DMS53 treated with DMSO at 0.1 percent for 48 hours (cell line): Measurements from ENCODE around the gene IRAK1.

Experiments used
- DNase-seq: peaks from one replicate; lab custom pipeline; 2025; ENCODE audit not compliant: unreplicated experiment; lab: John Stamatoyannopoulos, UW

IRAK1 gene

GRCh38 chrX:154019633-154020528, at the start of gene IRAK1:
IRAK1 (minus strand) TSS chrX:154019902; CDS start chrX:154019812, 90 bp downstream.
- peak; percentile 21 for DNase-seq

GRCh38 chrX:154068560-154068959, 48.9 kb upstream of the IRAK1 start:
- no peak for DNase-seq

DNA sequence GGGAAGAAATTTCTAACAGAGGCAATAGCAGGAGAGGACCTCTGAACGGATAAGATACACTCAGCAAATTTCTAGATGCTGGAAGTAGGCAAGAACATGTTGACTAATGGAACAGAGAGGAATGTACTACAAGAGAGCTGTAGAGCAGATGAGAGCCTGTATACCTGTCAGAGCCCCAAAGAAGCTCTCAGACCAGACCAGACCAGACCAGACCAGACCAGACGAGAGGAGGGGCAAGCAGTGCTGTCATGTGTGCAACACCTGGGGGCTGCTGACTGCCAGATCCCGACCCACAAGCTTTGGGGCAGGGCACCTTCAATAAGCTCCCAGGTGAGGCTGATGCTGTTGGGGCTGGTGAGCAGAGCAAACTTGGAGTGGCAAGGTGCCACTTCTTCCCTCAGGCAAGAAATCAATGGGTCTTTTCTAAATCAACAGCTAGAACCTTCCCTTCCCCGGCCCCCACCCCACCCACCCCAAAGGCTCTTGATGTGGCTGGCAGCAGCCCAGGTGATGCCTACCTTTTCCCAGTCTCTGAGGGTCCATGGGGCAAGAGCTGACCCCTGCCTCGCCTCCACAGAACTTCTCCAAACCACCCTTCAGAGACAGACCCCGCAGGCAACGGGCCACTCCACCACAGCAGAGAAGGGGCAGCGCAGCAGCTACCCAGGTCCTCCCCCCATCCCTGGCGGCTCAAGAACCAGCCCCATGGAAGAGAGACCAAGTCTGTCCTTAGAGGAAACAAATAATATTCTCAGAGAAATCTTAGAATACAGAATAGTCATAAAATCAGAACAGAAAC, 45.1 kb upstream of the IRAK1 start:
- no peak for DNase-seq

- DNase-seq, result no peak
Measured at GRCh38 chrX:154063234-154063633, 43.5 kb upstream of the IRAK1 start.

DNA sequence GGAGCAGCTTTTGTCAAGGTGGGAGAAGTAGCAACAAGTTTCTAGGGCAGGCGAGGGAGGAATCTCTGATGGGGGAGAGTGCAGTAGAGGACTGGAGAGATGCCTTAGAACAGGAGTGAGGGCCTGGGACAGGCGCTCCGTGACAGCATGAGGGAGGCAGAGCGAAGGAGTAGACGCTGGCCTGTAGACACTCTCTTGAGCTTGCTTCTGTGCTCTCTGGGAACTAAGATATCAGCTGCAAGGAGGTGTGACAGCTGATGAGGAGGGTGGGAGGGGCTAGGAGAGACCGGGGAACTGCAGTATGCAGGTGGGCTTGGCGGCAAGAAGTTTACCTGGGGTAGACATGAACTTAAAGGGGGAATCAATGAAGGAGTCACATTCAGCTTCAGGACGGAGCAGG, 42.1 kb upstream of the IRAK1 start:
- DNase-seq, result no peak

DNA sequence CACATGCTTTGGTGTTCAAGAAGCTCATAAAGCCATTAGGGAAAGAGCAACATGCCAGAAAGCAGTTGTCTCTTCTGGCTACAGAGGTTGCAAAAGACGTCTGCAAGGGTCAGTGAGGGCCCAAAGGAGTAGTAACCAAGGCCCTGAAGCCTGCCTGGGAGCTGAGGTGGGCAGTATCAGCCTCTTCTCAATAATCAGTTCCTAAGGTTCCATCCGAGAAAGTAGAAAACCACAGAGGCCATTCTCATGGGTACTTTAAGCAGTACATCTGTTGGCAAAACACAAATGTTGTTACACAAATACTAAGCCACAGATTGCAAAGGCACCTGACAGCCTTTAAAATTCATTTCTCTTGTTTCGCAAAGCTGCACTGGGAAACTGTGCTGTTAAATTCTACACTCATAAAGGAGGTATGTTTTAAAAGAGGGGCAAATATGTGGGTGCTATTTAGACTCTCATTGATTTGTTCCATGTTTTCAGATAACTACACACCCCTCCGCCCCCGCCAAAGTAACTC, 40.1 kb upstream of the IRAK1 start:
- no peak for DNase-seq

- DNase-seq, result no peak
Measured at GRCh38 chrX:154059231-154059630, 39.5 kb upstream of the IRAK1 start.

GRCh38 chrX:154058214-154058997, 38.7 kb upstream of the IRAK1 start:
- DNase-seq, result no peak

DNA sequence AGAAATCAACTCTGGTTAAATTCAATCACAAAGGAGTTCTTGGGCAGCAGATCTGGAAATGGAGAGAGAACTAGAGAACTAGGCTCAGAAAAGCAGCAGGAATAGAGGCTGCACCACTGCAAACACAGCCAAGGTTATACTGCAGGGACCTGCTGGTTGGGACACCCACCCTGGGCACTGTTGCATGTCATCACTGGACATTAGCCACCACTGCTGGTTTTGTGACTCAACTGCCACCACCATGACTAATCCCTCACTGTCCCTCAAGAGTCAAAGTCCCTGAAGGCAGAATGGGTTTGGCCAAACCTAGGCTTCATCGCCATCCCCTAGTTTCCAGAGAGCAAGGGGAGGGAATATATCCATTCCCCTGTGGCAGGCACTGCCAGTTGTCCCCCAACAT, 38.1 kb upstream of the IRAK1 start:
- DNase-seq, result no peak

GRCh38 chrX:154056770-154057241, 37.1 kb upstream of the IRAK1 start:
- peak; percentile 72 for DNase-seq

GRCh38 chrX:154051201-154051810, 31.6 kb upstream of the IRAK1 start:
- peak; percentile 50 for DNase-seq

DNA sequence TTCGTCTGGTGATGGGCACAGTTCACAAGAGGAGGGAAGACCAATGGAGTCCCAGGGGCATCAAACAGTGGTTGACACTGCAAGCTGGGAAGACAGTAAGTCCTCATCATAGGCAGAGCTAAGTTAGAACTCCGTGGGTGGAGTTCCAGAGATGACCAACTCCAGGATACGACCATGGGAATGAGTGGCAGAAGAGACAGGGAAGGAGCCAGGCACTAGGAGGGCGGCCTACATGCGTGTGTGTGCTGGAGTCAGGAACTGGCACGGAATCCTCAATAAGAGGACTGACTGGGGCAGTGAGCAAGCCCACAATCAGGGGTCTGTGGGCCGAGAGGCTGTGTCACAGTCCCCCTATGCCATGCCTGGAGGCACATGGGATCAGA, 30.4 kb upstream of the IRAK1 start:
- DNase-seq, result no peak

DNA sequence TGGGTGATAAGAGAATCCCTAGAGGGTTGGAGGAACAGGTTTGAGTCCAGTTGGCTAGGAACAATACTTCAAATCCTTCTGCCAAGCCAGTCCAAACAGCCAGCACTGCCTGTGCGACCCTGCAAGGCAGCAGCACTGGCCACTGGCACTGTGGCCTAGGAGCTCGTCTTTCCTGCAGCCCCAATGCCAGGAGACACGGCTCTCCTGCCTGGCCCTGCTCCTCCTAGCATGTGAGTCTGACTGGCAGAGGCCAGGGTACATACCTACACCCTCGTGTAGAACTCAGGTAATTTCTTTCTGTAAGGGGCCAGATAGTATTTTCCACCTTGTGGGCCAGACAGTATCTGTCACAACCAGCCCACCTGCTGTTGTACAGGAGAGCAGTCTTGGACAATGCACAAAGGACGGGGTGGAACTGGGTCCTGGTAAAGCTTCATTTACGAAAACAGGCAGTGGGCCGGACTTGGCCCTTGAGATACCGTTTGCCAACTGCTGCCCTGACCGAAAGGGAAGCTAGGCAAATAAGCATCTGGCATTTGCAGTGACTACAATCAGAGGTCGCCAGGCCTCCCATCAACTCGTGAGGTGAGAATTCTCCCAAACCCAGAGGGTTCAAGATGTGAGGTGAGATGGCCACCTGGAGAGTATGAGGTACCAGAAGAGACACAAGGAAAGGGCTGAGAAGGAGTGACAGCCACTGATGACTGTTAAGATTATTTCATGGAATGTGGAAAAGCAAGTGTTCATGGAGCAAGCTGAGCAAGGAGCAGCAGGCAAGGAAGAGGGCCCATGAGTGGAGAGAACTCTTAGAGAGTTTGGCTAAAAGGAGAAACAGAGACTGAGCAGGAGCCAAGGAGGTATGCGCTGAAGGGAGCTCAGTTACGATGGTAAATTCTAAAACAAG, 29.8 kb upstream of the IRAK1 start:
- DNase-seq, result no peak

- no peak for DNase-seq
Measured at GRCh38 chrX:154048398-154048797, 28.7 kb upstream of the IRAK1 start.

- DNase-seq, result no peak
Measured at GRCh38 chrX:154046940-154047610, 27.4 kb upstream of the IRAK1 start.

GRCh38 chrX:154046031-154046781, 26.5 kb upstream of the IRAK1 start:
- DNase-seq, result no peak

- DNase-seq, result no peak
Measured at GRCh38 chrX:154044091-154044490, 24.4 kb upstream of the IRAK1 start.
